ENCODE results near the gene GCC1.

GCC1 gene, protein sequence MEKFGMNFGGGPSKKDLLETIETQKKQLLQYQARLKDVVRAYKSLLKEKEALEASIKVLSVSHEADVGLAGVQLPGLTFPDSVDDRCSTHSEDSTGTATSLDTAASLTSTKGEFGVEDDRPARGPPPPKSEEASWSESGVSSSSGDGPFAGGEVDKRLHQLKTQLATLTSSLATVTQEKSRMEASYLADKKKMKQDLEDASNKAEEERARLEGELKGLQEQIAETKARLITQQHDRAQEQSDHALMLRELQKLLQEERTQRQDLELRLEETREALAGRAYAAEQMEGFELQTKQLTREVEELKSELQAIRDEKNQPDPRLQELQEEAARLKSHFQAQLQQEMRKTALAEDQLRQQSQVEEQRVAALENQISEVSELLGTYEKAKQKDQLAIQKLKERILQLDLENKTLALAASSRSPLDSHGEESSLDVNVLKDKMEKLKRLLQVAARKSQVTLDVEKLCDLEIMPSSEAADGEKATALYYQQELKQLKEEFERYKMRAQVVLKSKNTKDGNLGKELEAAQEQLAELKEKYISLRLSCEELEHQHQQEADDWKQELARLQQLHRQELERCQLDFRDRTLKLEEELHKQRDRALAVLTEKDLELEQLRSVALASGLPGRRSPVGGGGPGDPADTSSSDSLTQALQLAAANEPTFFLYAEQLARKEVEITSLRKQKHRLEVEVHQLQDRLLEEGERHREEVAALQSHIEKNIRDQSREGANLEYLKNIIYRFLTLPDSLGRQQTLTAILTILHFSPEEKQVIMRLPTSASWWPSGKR

GRCh38 chr7:127585044-127585953 lies at the start of gene GCC1:
Gene GCC1 (minus strand): TSS chr7:127585596. CDS start chr7:127585182, 414 bp downstream.
- peak; percentile 87 for DNase-seq

GRCh38 chr7:127632276-127632910 lies 47.0 kb upstream of the GCC1 start:
- no peak for DNase-seq

- DNase-seq = peak; percentile 47
Observed at GRCh38 chr7:127629268-127629854, 44.0 kb upstream of the GCC1 start.

GRCh38 chr7:127628445-127628844 lies 43.0 kb upstream of the GCC1 start:
- no peak for DNase-seq

GRCh38 chr7:127625331-127625730 lies 39.9 kb upstream of the GCC1 start:
- DNase-seq = no peak

- DNase-seq = no peak
Observed at GRCh38 chr7:127620406-127621233, 35.2 kb upstream of the GCC1 start.

DNA sequence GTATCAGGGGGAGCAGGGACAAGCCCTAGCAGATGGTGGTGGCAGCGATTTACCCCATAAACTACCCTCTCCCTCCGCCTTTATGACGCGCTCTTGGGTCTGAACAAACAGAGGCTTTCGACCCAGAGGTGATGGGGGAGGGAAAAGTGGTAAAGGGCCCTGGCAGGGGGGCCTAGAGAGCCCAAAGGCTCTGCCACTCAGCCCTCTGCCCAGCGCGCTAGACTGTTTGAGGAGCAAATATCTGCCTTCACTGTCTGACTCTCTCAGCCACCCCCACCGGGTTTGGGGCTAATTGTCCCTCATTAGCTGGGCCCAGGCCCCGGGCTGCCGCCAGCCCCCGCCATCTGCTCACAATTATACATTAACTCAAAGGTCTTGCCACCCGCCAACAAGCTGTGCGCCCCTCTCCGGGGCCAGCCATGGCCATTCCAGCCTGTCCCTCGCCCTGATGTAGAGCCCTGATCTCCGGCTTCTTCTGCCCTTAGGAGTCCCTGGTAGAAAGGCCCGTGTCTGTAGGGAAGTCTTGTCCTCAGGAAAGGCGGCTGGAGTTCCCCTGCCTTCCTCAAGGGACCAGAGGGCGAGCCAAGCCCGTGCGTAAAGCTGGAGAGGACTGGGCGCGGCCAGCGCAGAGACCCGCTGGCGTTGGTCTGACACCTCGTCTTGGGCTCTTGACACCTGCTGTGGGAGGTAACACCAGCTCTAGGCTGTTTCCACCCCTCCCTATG lies 34.4 kb upstream of the GCC1 start:
- no peak for DNase-seq

DNA sequence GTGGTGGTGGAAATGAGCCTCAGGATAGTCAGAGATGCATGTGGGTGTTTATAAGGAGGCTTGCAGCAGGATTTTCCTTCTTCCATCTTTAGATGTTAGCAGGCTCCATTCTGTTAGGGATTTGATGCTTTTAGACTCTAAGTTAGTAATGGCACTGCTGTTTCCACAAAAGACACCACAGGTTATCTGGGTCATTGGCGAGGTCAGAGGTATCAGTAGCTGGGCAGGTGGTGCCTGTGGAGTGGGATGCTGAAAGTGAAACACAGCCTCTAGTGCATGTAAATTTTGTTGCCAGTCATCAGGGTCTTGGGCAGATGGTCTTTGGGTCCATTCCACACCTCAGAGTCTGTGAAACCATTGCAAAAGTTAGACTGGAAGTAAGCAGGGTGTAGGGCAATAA lies 33.4 kb upstream of the GCC1 start:
- DNase-seq = no peak

DNA sequence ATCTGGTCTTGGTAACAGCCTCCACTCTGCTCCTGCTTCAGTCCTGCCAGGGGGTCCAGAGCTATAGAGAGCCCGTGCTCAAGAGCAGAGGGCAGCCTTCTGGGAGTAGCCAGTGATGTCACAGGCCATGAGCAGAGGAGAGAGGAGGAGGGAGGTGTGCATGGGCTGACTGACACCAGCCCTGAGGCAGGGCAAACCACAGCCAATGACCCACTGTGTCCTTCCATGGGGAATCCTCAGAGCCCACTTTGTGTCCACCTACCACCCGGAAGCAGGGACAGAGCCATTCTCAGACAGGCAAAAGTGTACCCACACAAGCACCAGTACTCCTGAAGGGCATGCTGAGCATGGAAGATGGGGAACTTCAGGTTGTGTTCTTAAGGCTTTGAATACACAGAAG lies 32.6 kb upstream of the GCC1 start, which contains the start of gene PAX4:
PAX4 (minus strand) TSS at position 101 of the 400 bp plus-strand sequence. CDS start 2,214 bp downstream, outside the sequence.
- no peak for DNase-seq

DNA sequence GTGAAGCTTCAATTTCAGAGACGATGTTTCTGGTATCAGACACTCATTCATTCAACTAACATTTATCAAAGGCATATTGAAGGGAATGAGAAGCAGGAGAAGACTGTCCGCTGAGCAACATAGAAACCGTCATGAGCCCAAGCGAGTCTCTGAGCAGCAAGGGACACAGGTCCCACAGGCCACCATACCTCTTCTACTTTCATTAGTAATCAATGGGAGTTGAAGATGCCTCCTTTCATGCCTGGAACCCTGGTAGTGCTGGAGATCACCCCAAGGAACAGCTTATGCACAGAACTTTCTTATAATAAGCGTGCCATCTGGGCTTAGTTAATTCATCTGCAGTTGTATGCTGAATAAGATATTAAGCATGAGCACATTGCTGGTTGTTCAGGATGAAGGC lies 31.3 kb upstream of the GCC1 start:
- DNase-seq = no peak

DNA sequence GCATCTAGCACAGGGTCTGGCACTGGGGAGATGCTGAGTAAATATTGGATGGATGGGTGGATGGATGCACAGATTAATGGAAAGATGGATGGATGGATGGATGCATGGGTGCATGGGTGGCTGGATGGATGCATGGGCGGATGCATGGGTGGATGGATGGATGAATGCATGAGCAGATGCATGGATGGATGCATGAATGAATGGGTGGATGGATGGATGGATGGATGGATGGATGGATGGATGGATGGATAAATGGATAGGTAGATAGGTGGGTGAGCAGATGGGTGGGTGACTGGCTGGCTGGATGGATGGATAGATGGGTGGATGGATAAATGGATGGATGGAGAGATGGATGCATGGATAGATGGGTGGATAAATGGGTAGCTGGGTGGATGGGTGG lies 26.9 kb upstream of the GCC1 start:
- DNase-seq = no peak

DNA sequence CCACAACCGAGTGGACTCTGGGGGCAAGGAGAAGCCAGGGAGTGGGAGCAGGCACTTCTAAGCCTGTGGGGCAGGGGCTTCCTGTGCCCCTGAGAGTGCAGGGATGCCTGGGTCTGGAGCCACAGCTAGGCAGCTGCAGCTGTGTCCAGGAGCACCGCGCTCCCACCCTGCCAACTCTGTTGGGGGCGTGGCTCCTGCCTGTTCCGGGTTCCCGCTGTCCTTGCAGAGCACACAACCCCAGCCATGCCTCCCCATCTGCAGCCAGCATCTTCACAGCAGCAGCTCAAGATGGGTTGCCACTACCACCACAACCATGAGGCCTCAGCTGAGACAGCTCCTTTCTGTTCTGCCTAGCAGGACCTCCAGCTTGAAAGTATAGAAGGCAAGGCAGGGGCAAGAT lies 23.9 kb upstream of the GCC1 start:
- no peak for DNase-seq

GRCh38 chr7:127608446-127608845 lies 23.1 kb upstream of the GCC1 start:
- no peak for DNase-seq

DNA sequence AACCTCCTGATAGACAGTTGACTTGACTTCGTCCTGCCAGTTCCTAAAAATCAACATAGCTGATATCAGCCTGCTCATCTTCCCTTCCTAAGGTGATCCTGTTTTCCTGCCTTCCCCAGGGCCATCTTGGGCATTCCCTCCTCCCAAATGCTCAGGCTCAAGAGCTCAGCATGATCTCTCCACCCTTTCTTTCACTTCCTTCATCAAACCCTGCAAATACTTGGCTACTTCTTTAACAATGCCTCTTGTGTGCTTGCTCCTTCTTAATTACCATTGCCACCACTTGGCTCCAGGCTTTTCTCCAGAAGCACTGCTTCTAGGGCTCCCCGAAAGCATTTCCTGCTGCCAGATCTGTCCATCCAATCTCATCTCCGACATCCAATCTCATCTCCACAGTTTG lies 15.5 kb upstream of the GCC1 start:
- no peak for DNase-seq

- no peak for DNase-seq
Observed at GRCh38 chr7:127598318-127598717, 12.9 kb upstream of the GCC1 start.

DNA sequence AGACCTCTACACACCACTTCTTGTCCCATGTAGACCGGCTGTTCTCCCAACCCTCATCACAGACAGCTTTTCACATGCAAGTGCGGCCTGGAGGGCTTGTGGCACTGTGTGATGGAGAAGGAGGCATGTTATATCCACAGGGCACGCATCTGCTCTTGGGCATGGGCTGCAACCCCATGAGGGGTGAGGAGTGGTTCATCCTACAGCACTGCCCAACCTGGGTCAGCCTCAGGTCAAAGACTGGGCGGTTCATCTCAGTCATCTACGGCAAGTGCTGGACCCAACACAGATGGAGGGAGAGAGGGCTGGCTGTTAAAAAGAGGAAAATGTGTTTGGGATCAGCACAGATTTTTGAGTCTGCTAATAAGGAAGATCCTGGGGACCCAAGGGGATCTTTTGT lies 10.3 kb upstream of the GCC1 start:
- DNase-seq = no peak

- no peak for DNase-seq
Observed at GRCh38 chr7:127594490-127594889, 9.1 kb upstream of the GCC1 start.

DNA sequence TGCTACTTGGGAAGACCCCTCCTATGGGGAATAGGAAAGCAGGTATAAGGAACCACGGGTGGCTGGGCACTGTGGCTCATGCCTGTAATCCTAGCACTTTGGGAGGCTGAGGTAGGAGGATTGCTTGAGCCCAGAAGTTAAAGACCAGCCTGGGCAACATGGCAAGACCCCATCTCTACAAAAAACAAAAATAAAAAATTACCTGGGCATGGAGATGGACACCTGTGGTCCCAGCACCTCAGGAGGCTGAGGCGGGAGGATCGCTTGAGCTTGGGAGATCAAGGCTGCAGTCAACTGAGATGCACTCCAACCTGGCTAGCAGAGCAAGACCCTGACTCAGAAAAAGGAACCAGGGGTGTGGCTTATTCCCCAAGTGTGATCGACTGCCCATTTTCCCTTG lies 7.2 kb upstream of the GCC1 start:
- DNase-seq = no peak

DNA sequence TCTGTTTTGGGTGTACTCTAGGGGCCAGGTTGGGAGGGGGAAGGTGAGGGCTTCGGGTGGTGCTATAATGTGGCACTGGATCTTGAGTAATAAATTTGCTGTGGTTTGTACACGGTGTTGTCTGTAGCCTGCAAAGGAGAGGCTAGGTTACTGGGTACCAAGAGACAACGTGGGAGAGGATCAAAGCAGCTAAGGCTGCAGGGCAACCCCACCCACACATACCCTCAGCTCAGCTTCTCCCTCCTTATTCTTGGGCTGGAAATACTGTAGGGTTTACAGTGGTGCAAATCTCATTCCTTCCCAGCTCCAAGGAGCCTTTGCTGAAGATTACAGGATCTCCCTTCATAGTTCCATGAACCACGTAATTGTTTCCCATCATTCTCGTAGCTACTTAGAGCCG lies 6.2 kb upstream of the GCC1 start:
- DNase-seq = no peak

- DNase-seq = no peak
Observed at GRCh38 chr7:127591189-127591588, 5.8 kb upstream of the GCC1 start.

GRCh38 chr7:127589896-127590295 lies 4.5 kb upstream of the GCC1 start:
- DNase-seq = no peak
